AG04449 (cell line): ENCODE results near the gene GNG8.
"Not testable (repeated sequence)": the region's sequence is repeated elsewhere in the genome, so short reads cannot be mapped to it uniquely, and the experiment has no call there.

Experiments used
- CTCF ChIA-PET: fragments of 350-600 bp; formaldehyde crosslinking; extraction: SDS; loops from one replicate; lab custom pipeline; 2021; ENCODE audit warnings: antibody characterized with exemption; lab: Yijun Ruan, JAX
- POLR2A ChIA-PET: fragments of 400-600, 350-600 bp; formaldehyde crosslinking; extraction: SDS; loops from one replicate; lab custom pipeline; 2020; ENCODE audit warnings: antibody characterized with exemption, inconsistent platforms; lab: Yijun Ruan, JAX
- DNase-seq: peaks from one replicate; pipeline ENCODE4 v3.0.0-alpha.2; 2010; ENCODE audit warnings: low read depth, low spot score
- H3K4me3 ChIP-seq: 2 replicates; pipeline ENCODE4 v1.5.1; 2011; ENCODE audit warnings: low read depth, mild to moderate bottlenecking, control low read depth, low read length
- CTCF ChIP-seq: IDR thresholded peaks from one replicate; pipeline ENCODE4 v1.5.1; 2011; ENCODE audit warnings: mild to moderate bottlenecking, moderate library complexity, low read length, control low read depth, inconsistent platforms; ENCODE audit not compliant: insufficient read depth; ENCODE audit errors: missing control alignments

The GNG8 gene

GRCh38 chr19:46631481-46631880 lies 4.5 kb downstream of the GNG8 start:
- ChIA-PET POLR2A (interaction anchor here (0.7 to 1.1 kb wide), 5 partner anchors 11 to 44 kb away, joined by 3 to 5 read pairs (median 3); partner anchors contain the start of genes CALM3 and DACT3), CTCF (interaction anchor here (1.3 to 8.3 kb wide), 7 partner anchors 10 to 236 kb away, joined by 3 to 94 read pairs (median 12); partner anchors contain the start of gene DACT3)
- no peak for DNase-seq

GRCh38 chr19:46630586-46631205 lies 5.3 kb downstream of the GNG8 start:
- no peak overlapping the region for H3K4me3 ChIP-seq
- POLR2A ChIA-PET, result interaction anchor here (0.7 to 1.1 kb wide), 4 partner anchors 10 to 43 kb away, joined by 3 to 5 read pairs (median 4); partner anchors contain the start of gene DACT3

More at GRCh38 chr19:46631481-46631880, 4.5 kb downstream of the GNG8 start:
- H3K4me3 ChIP-seq, result no peak overlapping the region
- no peak for TF ChIP-seq CTCF

DNA sequence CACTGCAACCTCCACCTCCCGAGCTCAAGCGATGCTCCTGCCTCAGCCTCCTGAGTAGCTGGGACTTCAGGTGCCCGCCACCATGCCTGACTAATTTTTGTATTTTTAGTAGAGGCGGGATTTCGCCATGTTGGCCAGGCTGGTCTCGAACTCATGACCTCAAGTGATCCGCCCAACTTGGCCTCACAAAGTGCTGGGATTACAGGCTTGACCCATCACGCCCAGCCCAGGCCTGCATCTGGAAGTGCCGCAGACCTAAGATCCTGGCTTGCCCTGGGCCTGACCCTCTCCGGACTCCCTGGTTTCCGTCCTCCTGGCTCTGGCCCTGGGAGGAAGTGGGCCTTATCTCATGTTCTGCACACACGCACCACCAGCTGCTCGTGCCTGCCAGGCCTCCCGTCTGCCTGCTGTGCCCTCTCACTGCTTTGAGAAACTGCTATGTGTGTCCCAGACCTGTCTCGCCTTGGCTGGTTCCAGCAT lies 6.4 kb downstream of the GNG8 start:
- DNase-seq, result no peak
- ChIA-PET CTCF (interaction anchor here (1.5 to 8.3 kb wide), 3 partner anchors 11 to 33 kb away, joined by 3 to 94 read pairs (median 63); partner anchors contain the start of gene DACT3), POLR2A (no interaction called here)
- H3K4me3 ChIP-seq, result no peak overlapping the region
- TF ChIP-seq CTCF, result no peak

More at GRCh38 chr19:46630586-46631205, 5.3 kb downstream of the GNG8 start:
- no peak for DNase-seq
- CTCF ChIA-PET, result interaction anchor here (1.5 to 8.3 kb wide), 6 partner anchors 9 to 98 kb away, joined by 6 to 94 read pairs (median 20); partner anchors contain the start of gene DACT3
- TF ChIP-seq CTCF, result no peak

GRCh38 chr19:46628970-46629369 lies 7.0 kb downstream of the GNG8 start:
- CTCF ChIA-PET, result interaction anchor here (1.5 to 8.3 kb wide), 3 partner anchors 10 to 33 kb away, joined by 3 to 94 read pairs (median 63); partner anchors contain the start of gene DACT3
- H3K4me3 ChIP-seq, POLR2A ChIA-PET, DNase-seq: not testable (repeated sequence)

- no peak for TF ChIP-seq CTCF
- POLR2A ChIA-PET, result interaction anchor here (1.5 kb wide), 1 partner anchor 16 kb away, joined by 4 read pairs; no protein-coding TSS in a partner anchor
- CTCF ChIA-PET, result interaction anchor here (1.3 to 6.1 kb wide), 3 partner anchors 12 to 36 kb away, joined by 4 to 66 read pairs (median 25); partner anchors contain the start of gene DACT3
- no peak for DNase-seq
- no peak overlapping the region for H3K4me3 ChIP-seq
Observed at GRCh38 chr19:46626446-46626845, 9.6 kb downstream of the GNG8 start.

- CTCF ChIA-PET, result interaction anchor here (1.5 to 6.1 kb wide), 4 partner anchors 11 to 37 kb away, joined by 3 to 66 read pairs (median 15); partner anchors contain the start of genes DACT3 and GNG8
- no peak overlapping the region for H3K4me3 ChIP-seq
- POLR2A ChIA-PET, result interaction anchor here (1.5 kb wide), 1 partner anchor 15 kb away, joined by 4 read pairs; no protein-coding TSS in a partner anchor
- no peak for DNase-seq
- no peak for TF ChIP-seq CTCF
Observed at GRCh38 chr19:46625731-46626130, 10.3 kb downstream of the GNG8 start.
